NCI-H446 treated with DMSO at 0.1 percent for 48 hours (cell line): ENCODE data around the gene MYCBP2.

Experiments used
- DNase-seq: peaks from one replicate; lab custom pipeline; 2025; lab: John Stamatoyannopoulos, UW

Gene MYCBP2

GRCh38 chr13:77095288-77095687 is 231.6 kb downstream of the MYCBP2 start:
- DNase-seq = no peak

GRCh38 chr13:77094773-77095172 is 232.1 kb downstream of the MYCBP2 start:
- DNase-seq = no peak

- DNase-seq = no peak
These were observed 233.2 kb downstream of the MYCBP2 start for GRCh38 chr13:77093735-77094134.

GRCh38 chr13:77084755-77085154 is 242.1 kb downstream of the MYCBP2 start:
- no peak for DNase-seq

- no peak for DNase-seq
These were observed 246.9 kb downstream of the MYCBP2 start for GRCh38 chr13:77079902-77080413.

GRCh38 chr13:77067519-77067918 is 259.4 kb downstream of the MYCBP2 start:
- no peak for DNase-seq

GRCh38 chr13:77065461-77066147 is 261.3 kb downstream of the MYCBP2 start:
- DNase-seq = no peak

GRCh38 chr13:77062097-77062496 is 264.8 kb downstream of the MYCBP2 start:
- no peak for DNase-seq

- no peak for DNase-seq
These were observed 265.5 kb downstream of the MYCBP2 start for GRCh38 chr13:77061362-77061761.

- no peak for DNase-seq
These were observed 270.0 kb downstream of the MYCBP2 start for GRCh38 chr13:77056886-77057285.

GRCh38 chr13:77056382-77056781 is 270.5 kb downstream of the MYCBP2 start:
- no peak for DNase-seq

- no peak for DNase-seq
These were observed 271.7 kb downstream of the MYCBP2 start for GRCh38 chr13:77055158-77055557.

GRCh38 chr13:77053192-77053591 is 273.7 kb downstream of the MYCBP2 start:
- DNase-seq = no peak

- DNase-seq = no peak
These were observed 278.2 kb downstream of the MYCBP2 start for GRCh38 chr13:77048681-77049080.

- DNase-seq = no peak
These were observed 279.1 kb downstream of the MYCBP2 start for GRCh38 chr13:77047649-77048343.

GRCh38 chr13:77042566-77043177 is 284.2 kb downstream of the MYCBP2 start:
- no peak for DNase-seq

- no peak for DNase-seq
These were observed 286.1 kb downstream of the MYCBP2 start for GRCh38 chr13:77040835-77041234.

GRCh38 chr13:77040076-77040475 is 286.8 kb downstream of the MYCBP2 start:
- no peak for DNase-seq

GRCh38 chr13:77038907-77039480 is 287.9 kb downstream of the MYCBP2 start:
- no peak for DNase-seq

GRCh38 chr13:77036279-77036678 is 290.6 kb downstream of the MYCBP2 start:
- no peak for DNase-seq

GRCh38 chr13:77034881-77035280 is 292.0 kb downstream of the MYCBP2 start:
- DNase-seq = no peak

- DNase-seq = no peak
These were observed 293.1 kb downstream of the MYCBP2 start for GRCh38 chr13:77033717-77034302.
